Activated CD4-positive, alpha-beta T cell treated with anti-CD3 and anti-CD28 coated beads, Interleukin-2, amount 50 U/mL, for 1 hour (primary cell): ENCODE results near the gene COL23A1.
"Not testable (repeated sequence)": the region's sequence is repeated elsewhere in the genome, so short reads cannot be mapped to it uniquely, and the experiment has no call there.

Experiments used
- DNase-seq: peaks from one replicate; pipeline ENCODE4 v3.0.0-alpha.2; 2020

The COL23A1 gene

DNA sequence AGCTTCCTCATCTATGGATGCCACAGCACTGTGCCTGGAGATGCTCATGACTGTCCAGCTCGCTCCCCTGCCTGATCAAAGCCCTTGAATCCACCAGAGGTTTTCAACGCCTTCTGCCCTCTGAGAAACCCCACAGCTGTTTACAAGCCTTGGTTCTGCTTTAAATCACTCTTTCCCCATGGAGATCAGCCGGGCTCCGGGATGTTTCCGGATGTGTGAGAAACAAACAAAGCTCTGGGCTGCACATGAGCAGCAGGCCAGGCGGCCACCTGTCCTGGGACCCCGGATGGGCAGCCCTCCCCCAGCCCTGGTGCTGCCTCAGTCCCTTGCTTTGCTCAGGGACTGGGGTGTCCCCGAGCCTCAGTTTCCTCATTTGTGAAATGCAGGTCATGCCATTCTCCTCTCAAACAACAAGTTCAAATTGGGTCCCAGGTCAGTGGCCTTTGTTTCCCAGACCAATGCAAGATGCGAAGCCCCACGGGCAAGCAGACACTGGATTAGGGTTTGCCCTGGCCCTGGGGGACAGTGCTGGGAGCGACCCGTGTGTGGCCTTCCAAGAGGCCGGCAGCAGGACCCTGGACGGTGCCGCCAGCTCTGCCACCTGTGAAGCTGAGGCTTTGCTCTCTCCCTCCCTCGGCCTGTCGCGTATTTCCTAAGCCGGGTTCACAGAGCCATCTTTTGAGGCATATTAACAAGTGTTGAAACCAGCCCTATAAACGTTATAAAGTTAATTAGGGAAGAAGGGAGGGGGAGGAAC, 315.2 kb downstream of the COL23A1 start:
- no peak for DNase-seq

DNA sequence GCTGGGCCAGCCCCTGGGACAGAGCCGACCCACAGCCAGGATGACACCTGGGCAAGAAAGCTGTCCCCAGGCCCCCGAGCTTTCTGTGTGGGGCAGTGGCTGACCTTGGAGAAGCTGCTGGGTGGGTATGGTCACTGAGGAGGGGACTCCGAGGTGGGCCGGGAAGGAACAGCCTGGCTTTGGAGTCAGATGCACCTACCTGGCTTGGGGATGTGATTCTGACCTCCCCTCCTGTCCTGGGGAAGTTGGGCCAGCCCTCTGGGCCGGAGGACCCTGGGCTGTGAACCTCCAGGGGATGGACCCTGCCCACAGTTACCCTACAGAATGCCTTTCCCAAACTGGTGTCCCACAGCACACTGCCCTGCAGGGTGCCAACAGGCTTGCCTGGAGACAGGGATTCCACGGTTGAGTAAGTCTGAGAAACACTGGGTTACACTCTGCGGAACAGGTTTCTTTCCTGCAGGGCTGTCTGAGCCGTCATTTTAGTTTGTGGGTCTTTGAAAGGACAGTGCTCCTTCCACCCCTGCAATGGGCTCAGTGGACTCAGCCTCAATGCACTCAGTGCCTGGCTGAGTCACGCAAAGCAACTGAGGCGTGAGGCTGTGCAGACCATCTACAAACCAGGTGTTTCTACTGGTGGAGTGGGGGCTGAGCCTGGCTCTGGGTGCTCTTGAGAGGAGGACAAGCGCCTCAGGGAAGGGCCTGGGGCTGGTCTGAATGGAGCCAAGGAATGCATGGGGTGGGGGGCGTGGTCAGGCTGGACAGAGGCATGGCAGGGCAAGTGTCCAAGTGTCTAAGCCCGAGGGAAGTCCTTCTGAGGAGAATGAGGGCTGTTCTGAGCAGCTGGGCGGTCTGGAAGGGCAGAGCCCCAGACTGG, 316.3 kb downstream of the COL23A1 start:
- no peak for DNase-seq

DNA sequence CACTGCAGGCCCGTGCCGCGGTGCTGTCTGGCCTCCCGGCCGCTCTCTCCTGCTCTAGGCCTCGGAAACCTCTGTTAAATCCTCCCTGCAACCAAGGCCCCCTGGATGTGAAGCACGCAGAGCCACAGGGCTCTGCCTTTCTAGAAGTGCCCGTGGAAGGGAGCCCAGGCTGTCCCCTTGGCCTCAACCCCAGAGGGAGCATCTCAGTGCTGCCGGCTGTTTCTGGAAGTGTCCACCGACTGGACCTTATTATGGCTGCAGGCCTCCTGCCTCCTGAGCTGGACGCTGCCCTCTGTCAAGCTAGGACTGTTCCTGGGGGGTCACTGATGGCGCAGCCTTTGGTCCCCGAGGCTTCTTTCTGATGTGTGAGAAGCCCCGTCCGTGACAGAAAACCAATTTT, 317.2 kb downstream of the COL23A1 start:
- no peak for DNase-seq

DNA sequence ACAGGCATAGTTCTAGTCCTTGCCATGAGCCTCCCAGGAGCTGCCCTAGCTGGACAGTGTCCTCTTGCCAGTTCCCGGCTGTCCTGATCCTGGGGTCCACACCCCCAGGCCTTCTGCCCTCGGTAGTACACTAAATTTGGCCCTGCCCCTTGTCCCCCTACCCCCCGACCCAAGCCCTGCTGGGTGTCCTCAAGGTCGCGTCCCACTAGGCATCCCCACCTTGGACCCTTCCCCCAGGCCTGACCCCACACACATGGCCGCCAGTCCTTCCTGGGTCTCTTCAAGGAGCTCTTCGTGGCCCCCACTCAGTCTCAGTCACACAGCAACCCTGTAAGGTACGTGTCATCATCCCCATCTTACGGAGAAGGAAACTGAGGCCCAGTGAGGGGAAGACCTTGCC, 317.6 kb downstream of the COL23A1 start:
- no peak for DNase-seq

DNA sequence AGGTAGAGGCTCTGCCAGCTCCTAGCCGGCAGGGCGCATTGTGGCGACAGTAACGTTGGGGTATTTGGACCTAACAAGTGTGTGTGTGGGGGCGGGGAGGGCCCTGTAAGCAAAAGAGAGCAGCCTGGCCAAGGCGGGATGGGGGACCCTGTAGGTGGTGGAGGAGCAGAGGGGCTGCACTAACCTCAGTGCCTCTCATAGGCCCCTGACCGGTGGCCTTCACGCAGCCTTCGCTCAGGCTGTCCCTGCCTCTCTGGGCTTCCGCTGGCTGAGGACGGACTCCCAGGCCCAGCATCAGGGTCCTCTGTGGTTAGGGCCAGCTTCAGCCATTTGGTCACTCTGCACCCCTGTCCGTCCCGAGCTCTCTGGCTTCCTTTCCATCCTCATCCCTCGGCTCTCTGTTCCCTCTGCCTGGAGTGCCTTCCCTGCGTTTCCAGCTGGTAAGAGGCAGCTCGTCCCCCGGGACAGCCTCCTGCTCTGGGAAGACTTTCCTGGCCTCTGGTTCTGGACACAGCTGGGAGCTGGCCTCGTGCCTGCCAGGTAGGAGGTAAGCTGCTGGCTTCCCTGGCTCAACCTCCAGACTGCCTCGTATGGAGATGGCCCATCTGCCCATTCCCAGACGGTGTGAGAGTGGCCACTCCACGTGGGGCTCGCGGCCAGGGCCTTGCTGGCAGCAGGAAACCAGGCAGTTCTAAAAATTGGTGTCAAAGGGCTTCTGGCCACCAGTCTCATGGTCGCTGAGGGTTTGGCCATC, 318.3 kb downstream of the COL23A1 start:
- DNase-seq: no peak

DNA sequence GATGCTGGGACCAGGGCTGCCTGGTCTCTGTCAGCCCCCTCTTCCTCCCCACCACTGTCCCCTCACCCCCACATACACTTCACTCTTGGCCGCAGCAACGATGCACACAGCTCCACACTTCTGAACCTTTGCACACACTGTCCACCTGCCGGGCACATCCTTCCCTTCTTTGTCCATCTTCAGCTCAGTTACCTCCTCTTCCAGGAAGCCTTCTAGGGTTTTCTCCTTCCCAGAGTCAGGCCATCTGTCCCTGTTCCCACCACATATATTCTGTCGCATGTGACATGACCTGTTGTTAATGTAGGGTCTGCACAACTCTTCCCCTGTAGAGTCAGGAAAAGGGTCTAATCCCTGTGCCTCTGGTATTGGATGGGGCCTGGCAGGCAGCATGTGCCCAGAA, 319.0 kb downstream of the COL23A1 start:
- DNase-seq: no peak

DNA sequence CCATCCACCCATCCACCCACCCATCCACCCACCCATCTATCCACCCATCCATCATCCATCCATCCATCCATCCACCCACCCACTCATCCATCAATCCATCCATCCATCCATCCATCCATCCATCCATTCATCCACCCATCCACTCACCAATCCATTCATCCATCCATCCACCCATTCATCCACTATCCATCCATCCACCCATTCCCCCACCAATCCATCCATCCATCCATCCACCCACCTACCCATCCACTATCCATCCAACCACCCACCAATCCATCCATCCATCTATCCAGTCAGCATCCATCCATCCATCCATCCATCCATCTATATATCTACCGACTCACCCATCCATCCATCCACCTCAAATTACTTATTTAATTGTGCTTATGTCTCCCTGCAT, 320.7 kb downstream of the COL23A1 start:
- DNase-seq: no peak

DNA sequence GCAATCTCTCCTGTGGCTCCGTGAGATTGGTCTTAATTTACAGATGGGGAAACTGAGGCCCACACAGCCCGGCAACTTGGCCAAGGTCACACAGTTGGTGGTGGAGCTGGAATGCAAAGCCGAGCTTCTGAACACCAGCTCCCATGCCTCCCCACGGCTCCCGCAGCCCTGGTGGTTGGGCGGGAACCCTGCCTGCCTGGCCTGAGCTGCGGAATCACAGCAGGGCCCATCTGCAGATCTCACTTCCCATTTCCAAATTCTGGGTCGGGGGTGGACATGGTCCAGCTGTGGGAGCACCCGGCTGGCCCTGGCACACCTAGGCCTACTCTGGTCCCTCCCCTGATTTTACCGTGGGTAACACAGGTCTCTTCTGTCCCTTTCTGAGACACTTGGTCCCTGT, 322.3 kb downstream of the COL23A1 start:
- DNase-seq: no peak

DNA sequence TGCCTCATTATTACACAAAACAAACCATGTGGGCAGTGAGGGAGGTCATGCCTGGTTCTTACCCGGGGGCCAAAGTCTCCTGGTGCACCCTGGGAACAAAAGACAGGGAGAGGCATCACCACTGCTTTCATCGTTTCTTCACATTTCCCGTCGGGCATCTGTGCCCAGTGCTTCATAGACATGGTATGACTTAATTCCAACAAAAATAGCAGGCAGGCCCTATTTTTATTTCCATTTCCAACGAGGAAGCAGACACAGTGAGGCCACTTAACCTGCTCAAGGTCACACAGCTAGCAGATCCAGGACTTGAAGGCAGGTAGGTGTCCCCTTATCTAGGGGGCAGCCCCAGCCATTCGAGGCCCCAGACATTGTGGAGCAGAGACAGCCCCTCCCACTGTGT, 322.9 kb downstream of the COL23A1 start:
- no peak for DNase-seq

DNA sequence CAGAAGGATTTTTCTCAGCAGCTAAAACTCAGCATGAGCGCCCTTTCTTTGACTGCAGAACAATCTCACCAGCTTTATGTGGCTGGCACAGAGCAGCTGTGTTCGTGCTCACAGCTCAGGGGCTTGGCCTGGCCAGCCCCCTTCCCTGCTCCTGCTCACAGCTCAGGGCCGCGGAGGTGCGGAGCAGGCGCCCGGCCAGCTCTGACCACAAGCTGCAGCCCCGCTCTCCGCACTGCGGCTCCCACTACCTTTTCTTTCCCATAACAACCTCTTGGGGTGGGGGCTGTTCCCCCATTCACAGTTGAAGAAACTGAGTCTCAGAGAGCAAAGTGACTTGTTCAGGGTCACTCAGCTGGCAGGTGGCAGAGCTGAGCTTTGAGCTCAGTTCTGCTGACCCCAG, 323.6 kb downstream of the COL23A1 start:
- DNase-seq: no peak

DNA sequence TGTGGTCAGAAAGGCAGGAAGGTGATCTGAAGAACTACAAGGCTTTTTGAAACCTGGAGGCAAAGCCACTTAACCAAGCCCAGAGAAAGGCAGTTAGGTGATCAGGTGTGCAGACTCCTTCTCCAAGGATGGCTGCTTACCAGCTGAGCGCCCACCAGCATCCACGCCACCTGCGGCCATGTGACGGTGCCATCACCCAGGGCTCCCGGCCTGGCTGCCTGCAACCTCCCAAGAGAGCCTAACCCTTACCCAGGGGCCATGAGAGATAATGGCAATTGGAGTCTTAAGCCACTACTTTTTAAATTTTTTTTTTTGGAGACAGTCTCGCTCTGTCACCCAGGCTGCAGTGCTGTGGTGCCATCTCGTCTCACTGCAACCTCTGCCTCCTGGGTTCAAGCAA, 324.4 kb downstream of the COL23A1 start:
- DNase-seq: no peak

DNA sequence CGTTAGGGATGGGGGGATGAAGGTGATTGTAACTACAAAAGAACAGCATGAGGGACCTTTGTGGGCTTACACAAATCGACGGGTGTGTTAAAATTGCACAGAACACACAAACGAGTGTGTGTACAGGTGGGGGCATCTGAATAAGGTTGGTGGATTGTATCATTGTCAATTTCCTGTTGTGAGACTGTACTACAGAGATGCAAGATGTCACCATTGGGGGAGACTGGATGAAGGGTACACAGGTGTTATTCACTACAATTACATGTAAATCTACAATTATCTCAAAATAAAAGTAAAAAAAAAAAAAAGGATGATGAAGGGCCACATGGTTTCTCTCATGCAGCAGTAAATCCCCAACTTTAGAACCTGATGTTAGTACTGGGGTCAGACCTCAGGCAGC, 326.1 kb downstream of the COL23A1 start:
- no peak for DNase-seq

DNA sequence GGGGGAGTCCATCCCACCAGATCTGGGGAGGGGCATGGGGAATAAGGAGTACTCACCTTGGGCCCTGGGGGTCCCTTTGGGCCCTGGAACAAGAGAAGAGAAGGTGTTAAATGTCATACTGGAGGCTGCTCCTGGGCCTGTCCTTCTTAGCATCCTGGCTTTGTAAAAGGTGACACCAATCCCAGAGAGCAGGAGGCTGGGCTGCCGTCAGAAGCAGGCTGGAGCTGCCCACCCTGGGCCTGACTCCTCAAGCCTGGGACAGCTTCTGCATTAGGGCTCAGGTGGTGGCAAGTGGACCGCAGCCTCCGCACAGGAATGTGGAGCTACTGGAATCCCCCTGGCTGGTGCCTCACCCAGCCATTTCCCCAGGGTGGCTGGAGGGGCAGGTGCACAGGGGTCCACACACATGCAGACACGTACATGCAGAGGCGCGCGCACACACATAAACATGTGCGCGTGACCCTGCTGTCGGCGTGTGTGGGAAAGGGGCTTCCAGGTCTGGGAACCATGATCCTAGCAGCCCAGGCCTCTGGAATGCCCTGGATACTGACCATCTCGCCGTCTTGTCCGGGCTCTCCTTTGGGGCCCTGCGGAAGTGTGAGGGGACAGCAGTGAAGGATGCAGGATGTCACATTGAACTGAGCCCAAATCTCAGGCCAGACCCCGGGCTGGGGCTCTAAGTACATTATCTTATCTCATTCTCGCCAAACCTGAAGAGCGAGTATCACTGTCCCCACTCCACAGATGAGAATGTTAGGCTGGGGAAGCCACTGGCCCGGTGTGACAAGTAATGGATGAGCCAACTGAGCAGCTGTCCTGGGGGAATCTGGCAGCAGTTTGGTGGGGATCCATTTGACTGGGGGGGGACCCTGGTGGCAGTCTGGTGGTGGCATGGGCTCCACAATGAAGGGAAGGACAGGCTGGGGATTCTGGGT, 328.3 kb downstream of the COL23A1 start:
- DNase-seq: no peak

DNA sequence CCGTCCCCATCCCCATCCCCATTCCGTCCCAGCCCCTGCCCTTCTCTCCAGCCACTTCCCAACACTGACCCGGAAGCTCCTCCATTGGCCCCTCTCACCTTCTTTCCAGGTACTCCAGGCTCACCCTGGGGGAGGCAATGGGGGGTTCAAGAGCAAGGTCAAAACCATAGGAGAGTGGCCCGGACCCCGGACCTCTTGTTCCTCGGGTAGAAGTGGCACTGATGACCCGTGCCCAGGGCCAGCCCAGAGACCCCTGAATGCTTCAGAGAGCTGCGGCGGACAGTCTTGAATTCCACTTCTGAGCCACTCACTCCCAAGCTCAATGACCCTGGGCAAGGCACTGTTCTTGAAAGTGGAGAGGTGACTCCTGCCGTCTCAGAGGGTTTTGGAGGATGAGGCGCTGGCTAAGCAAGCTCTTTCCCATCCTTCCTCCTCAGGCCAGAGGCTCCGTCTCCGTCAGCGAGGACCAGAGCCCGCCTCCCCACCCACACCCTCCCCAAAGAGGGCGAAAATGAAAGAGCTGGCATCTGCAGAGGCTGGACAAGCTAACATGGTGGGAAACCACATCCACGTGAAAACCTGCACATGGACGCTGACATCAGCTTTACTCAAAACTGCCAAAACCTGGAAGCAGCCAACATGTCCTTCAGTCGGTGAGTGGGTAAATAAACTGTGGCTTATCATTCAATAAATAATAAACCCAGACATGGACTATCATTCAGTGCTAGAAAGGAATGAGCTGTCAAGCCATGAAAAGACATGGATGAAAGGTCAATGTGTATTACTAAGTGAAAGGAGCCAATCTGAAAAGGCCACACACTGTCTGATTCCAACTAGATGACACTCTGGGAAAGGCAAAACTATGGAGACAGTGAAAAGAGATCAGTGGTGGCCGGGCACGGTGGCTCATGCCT, 330.3 kb downstream of the COL23A1 start:
- DNase-seq: no peak

DNA sequence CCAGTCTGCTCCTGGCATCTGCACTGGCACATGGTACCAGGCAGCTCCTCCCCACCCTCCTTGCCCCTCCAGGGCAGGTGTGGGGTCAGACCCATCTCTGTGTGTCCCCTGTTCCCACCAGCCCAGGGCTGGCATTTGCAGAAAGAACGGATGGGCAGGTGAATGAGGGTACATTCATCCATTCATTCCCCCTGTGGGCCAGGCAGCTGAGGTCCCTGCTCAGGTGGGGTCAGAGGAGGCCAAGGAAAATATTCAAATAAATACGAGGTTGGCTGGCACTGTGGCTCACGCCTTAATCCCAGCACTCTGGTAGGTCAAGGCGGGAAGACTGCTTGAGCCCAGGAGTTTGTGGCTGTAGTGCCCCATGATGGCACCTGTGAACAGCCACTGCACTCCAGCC, 332.5 kb downstream of the COL23A1 start:
- DNase-seq: no peak

DNA sequence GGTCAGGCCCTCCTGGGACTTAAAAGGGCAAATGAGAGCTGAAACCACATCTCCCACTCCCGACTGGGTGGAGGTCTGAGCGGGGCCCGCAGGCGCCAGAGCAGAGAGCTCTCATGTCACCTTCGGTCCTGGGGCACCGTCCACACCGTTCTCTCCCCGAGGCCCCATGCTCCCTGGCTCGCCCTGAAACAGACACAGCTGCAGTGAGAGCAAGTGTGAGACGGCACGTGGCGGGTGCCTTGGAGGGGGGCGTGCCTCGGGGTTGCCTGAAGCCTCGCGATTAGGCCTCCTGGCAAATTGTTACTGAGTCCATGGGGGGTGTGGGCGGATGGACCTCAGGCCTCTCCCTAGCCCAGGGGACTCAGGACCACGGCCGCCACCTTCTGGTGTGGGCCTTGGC, 333.4 kb downstream of the COL23A1 start:
- DNase-seq: no peak

DNA sequence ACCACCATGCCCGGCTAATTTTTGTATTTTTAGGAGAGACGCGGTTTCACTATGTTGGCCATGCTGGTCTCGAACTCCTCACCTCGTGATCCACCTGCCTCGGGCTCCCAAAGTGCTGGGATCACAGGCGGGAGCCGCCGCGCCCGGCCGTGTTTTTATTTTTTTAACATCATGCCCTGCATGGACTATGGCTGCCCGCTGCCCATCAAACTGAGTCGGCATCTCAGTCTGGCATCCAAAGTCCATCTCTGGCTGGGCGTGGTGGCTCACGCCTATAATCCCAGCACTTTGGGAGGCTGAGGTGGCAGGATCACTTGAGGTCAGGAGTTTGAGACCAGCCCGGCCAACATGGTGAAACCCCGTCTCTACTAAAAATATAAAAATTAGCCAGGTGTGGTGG, 336.6 kb downstream of the COL23A1 start:
- not testable (repeated sequence) for DNase-seq

DNA sequence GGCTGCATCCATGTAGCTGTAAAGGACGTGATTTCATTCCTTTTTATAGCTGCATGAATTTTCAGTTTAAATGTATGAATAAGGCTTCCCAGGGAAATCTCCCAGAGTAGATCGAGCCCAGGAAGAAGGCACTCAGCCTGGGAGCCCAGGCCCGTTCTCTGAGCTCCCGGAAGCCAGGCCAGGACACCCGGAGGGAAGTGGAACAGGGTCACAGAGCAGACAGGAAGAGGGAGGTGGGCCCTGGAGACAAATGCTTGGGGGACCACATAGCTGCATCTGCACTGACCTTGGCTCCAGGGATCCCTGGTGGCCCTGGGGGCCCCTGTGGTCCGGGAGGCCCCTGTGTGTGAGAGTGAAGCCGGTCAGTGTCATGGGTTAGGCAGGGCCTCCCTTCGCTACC, 337.9 kb downstream of the COL23A1 start:
- no peak for DNase-seq

DNA sequence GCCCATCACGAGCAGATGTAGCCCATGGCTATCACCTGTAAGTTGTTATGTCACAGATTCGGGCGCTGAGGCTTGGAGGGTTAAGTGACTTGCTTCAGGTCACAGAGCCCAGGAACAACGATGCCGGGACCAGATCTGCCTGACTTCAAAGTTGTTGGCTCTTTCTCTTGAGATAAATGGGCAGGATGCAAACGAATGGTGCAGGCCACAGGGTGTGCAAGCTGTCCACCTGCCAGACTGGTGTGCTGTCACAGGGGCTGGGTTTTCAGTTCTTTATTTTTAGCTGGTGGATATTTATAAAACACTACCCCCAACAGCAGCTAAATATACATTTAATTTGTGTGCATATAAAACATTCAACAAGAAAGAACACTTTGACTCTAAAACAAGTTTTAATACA, 339.9 kb downstream of the COL23A1 start:
- no peak for DNase-seq

DNA sequence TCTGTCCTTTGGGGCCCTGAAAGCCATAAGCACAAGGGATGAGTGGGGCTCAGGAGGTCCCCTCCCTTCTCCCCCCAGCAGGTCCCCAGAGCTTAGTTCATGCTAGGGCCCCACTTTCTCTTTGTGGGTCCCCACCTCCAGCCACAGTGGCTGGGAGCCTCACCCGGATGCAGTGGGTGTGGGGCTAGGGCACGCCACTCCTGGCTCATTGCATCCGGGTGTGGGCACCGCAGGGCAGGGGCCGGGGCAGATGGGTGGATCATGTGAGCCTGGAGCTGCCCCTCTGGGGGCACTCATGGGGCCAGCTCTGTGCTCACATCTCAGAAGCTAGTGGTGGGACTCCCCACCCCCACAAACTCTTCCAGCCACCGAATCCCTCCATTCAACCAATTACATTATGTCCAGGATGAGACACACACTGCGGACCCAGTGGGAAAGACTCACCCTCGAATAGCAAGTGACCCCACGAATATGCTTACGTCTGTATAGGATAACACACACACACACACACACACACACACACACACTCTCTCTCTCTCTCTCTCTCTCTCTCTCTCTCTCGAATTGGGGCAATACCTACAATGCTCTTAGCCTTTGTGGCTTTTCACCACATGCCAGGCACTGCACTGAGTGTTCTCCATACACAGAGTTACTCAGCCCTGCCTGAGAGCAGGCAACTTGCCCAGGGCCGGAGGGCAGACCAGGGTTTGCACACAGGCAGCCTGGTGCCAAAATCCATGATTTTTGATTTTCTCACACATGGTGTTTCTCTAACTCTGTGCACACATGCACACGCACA, 340.8 kb downstream of the COL23A1 start:
- peak; percentile 16 for DNase-seq

DNA sequence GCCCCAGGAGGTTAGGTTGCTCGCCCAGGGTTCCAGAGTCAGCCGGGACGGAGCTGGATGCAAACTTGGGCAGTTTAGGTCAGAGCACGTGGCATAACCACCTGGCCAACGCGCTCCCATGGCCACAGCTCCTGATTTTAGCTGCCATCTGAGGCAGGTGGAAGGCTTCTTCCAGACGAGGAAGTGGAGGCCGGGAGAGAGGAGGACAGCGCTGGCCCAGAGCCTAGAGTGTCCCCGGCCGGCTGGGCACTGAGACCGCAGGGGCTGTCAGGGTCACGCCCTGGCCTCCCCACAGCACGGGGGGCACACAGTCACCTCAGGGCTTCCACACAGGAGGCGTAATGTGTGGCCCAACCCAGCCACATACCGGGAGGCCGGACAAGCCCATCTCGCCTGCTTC, 341.4 kb downstream of the COL23A1 start:
- DNase-seq: no peak
